WTC11 (cell line): Measurements from ENCODE around the gene COLGALT1. TPM values are rescaled to one million over a fixed set of nuclear protein-coding genes. Genes with fewer than 3 reads are reported as not detected.
"Not testable (repeated sequence)": the region's sequence is repeated elsewhere in the genome, so short reads cannot be mapped to it uniquely, and the experiment has no call there.

Experiments
- ATAC-seq: fragments of 200-7000 bp; cut with Tn5 transposase; 2 replicates; pipeline ENCODE4 v1.10.0; 2021; ENCODE audit warnings: mild to moderate bottlenecking, moderate library complexity
- CTCF ChIA-PET: fragments of 300-600 bp; sonication (Branson Sonifier 250); formaldehyde crosslinking; loops from one replicate; lab custom pipeline; 2021; ENCODE audit warnings: antibody characterized with exemption; lab: Charles Lee
- POLR2A ChIA-PET: fragments of 350-600 bp; sonication (Branson Sonifier 250); formaldehyde crosslinking; loops from one replicate; lab custom pipeline; 2021; ENCODE audit warnings: antibody characterized with exemption; lab: Charles Lee
- DNase-seq: peaks from one replicate; pipeline ENCODE4 v3.0.0; 2021; ENCODE audit warnings: low spot score
- H3K27ac Mint-ChIP-seq: 2 replicates; pipeline ENCODE4 v1.8.0; 2021; ENCODE audit warnings: mixed read lengths
- H3K27me3 Mint-ChIP-seq: 2 replicates; pipeline ENCODE4 v1.8.0; 2021; ENCODE audit warnings: low read depth, mild to moderate bottlenecking, moderate library complexity, mixed read lengths
- H3K36me3 Mint-ChIP-seq: 2 replicates; pipeline ENCODE4 v1.8.0; 2021; ENCODE audit warnings: mixed read lengths
- H3K4me1 Mint-ChIP-seq: 2 replicates; pipeline ENCODE4 v1.8.0; 2022; ENCODE audit warnings: mixed read lengths
- H3K4me3 Mint-ChIP-seq: 2 replicates; pipeline ENCODE4 v1.8.0; 2021; ENCODE audit warnings: mild to moderate bottlenecking, moderate library complexity, mixed read lengths
- H3K9me3 Mint-ChIP-seq: 2 replicates; pipeline ENCODE4 v1.8.0; 2021; ENCODE audit warnings: mixed read lengths
- ELF4 ChIP-seq: sonication (generic); formaldehyde crosslinking; IDR thresholded peaks from 2 replicates; pipeline ENCODE4 v1.8.1; 2022; ENCODE audit warnings: low read depth, mild to moderate bottlenecking, moderate library complexity, missing genetic modification reagents
- ESRRA ChIP-seq: sonication (generic); formaldehyde crosslinking; IDR thresholded peaks from 2 replicates; pipeline ENCODE4 v1.8.1; 2022; ENCODE audit warnings: mild to moderate bottlenecking, missing genetic modification reagents, borderline replicate concordance
- FOXJ3 ChIP-seq: sonication (generic); formaldehyde crosslinking; IDR thresholded peaks from 2 replicates; pipeline ENCODE4 v1.9.0; 2021; ENCODE audit warnings: missing genetic modification reagents, mild to moderate bottlenecking, borderline replicate concordance
- GABPB1 ChIP-seq: sonication (generic); formaldehyde crosslinking; IDR thresholded peaks from 2 replicates; pipeline ENCODE4 v1.8.1; 2023; ENCODE audit warnings: mild to moderate bottlenecking, missing genetic modification reagents
- MAX ChIP-seq: sonication (generic); formaldehyde crosslinking; IDR thresholded peaks from 2 replicates; pipeline ENCODE4 v1.8.0; 2022; ENCODE audit warnings: mild to moderate bottlenecking, missing genetic modification reagents
- MXD4 ChIP-seq: fragments of 250-450 bp; sonication (Bioruptor Pico); IDR thresholded peaks from 2 replicates; pipeline ENCODE4 v1.8.0; 2021; ENCODE audit warnings: mild to moderate bottlenecking, moderate library complexity, borderline replicate concordance
- NFYB ChIP-seq: sonication (generic); formaldehyde crosslinking; conservative IDR thresholded peaks from 2 replicates; pipeline ENCODE4 v1.8.0; 2022; ENCODE audit warnings: low read depth, missing genetic modification reagents
- NR1H2 ChIP-seq: sonication (generic); formaldehyde crosslinking; IDR thresholded peaks from 2 replicates; pipeline ENCODE4 v1.9.0; 2021; ENCODE audit warnings: mild to moderate bottlenecking, moderate library complexity, missing genetic modification reagents
- NR3C1 ChIP-seq: sonication (generic); formaldehyde crosslinking; conservative IDR thresholded peaks from 2 replicates; pipeline ENCODE4 v1.8.1; 2023; ENCODE audit warnings: low read depth, mild to moderate bottlenecking, missing genetic modification reagents
- PRDM15 ChIP-seq: sonication (generic); formaldehyde crosslinking; IDR thresholded peaks from 2 replicates; pipeline ENCODE4 v1.8.0; 2022; ENCODE audit warnings: missing genetic modification reagents
- RORB ChIP-seq: fragments of 250-450 bp; sonication (Bioruptor Pico); IDR thresholded peaks from 2 replicates; pipeline ENCODE4 v1.9.0; 2021; ENCODE audit warnings: mild to moderate bottlenecking
- SP1 ChIP-seq: sonication (generic); formaldehyde crosslinking; conservative IDR thresholded peaks from 2 replicates; pipeline ENCODE4 v1.8.1; 2022; ENCODE audit warnings: missing genetic modification reagents
- ZBTB21 ChIP-seq: sonication (generic); formaldehyde crosslinking; IDR thresholded peaks from 2 replicates; pipeline ENCODE4 v1.8.1; 2023; ENCODE audit warnings: mild to moderate bottlenecking, missing genetic modification reagents, borderline replicate concordance
- ZNF232 ChIP-seq: sonication (generic); formaldehyde crosslinking; IDR thresholded peaks from 2 replicates; pipeline ENCODE4 v1.8.0; 2022; ENCODE audit warnings: mild to moderate bottlenecking, missing genetic modification reagents
- ZNF281 ChIP-seq: sonication (generic); formaldehyde crosslinking; IDR thresholded peaks from 2 replicates; pipeline ENCODE4 v1.8.0; 2023; ENCODE audit warnings: mild to moderate bottlenecking, missing genetic modification reagents
- ZNF317 ChIP-seq: sonication (generic); formaldehyde crosslinking; IDR thresholded peaks from 2 replicates; pipeline ENCODE4 v1.8.1; 2023; ENCODE audit warnings: low read depth, mild to moderate bottlenecking, moderate library complexity, missing genetic modification reagents, borderline replicate concordance
- ZNF396 ChIP-seq: fragments of 250-450 bp; sonication (Bioruptor Pico); IDR thresholded peaks from 2 replicates; pipeline ENCODE4 v1.8.0; 2021; ENCODE audit warnings: mild to moderate bottlenecking, moderate library complexity, borderline replicate concordance
- ZNF423 ChIP-seq: fragments of 250-450 bp; sonication (Bioruptor Pico); IDR thresholded peaks from 2 replicates; pipeline ENCODE4 v2.1.2; 2022; ENCODE audit warnings: mild to moderate bottlenecking, moderate library complexity
- total RNA-seq: library from RNA; stranded (reverse); gene quantifications from 3 replicates; pipeline ENCODE4 v1.2.3, GENCODE V29; 2021
- TF ChIP-seq, protein P1 (sequence below): fragments of 250-450 bp; sonication (Bioruptor Pico); IDR thresholded peaks from 2 replicates; pipeline ENCODE4 v1.9.0; 2021; ENCODE audit warnings: mild to moderate bottlenecking
- TF ChIP-seq, protein P2 (sequence below): sonication (generic); formaldehyde crosslinking; IDR thresholded peaks from 2 replicates; pipeline ENCODE4 v1.8.0; 2022; ENCODE audit warnings: mild to moderate bottlenecking, missing genetic modification reagents

Gene COLGALT1
- total RNA-seq, 1 experiment from 2014 or later: 54.0 TPM

GRCh38 chr19:17567940-17568339 is 12.5 kb downstream of the COLGALT1 start (continued):
- TF ChIP-seq PRDM15 (CRISPR knock-in tag): no peak
- no peak for TF ChIP-seq ELF4
- TF ChIP-seq ZNF423: no peak
- no peak for TF ChIP-seq ZNF281 (CRISPR knock-in tag)
- no peak for TF ChIP-seq ZNF232 (CRISPR knock-in tag)
- no peak for TF ChIP-seq NFYB (CRISPR knock-in tag)
- TF ChIP-seq MAX (CRISPR knock-in tag): no peak
- TF ChIP-seq MXD4 (CRISPR knock-in tag): no peak
- no peak for TF ChIP-seq ZNF317 (CRISPR knock-in tag)
- no peak for TF ChIP-seq NR3C1 (CRISPR knock-in tag)

GRCh38 chr19:17570291-17570690 is 14.8 kb downstream of the COLGALT1 start:
- ATAC-seq, POLR2A ChIA-PET, H3K4me1 Mint-ChIP-seq, H3K27me3 Mint-ChIP-seq, H3K4me3 Mint-ChIP-seq, H3K9me3 Mint-ChIP-seq, DNase-seq, H3K27ac Mint-ChIP-seq: not testable (repeated sequence)
- H3K36me3 Mint-ChIP-seq: peaks cover 40% of the 10 kb centered on the region
- CTCF ChIA-PET: interaction anchor here (1.3 kb wide), 1 partner anchor 36 kb away, joined by 3 read pairs; no protein-coding TSS in a partner anchor

DNA sequence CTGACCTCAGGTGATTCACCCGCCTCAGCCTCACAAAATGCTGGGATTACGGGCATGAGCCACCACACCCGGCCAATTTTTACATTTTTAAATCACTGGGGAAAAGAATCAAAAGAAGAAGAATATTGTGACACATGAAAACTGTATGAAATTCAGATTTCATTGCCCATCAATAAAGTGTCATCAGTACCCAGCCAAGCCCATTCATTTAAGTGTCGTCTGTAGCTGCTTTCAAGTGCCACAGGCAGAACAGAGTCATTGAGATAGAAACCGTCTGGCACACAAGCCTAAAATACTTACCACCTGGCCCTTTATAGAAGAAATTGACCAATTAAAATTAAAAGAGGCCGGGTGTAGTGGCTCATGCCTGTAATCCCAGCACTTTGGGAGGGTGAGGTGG is 15.3 kb downstream of the COLGALT1 start:
- CTCF ChIA-PET: interaction anchor here (1.3 kb wide), 1 partner anchor 36 kb away, joined by 3 read pairs; no protein-coding TSS in a partner anchor
- H3K27me3 Mint-ChIP-seq: no peaks in the 10 kb centered on the region
- POLR2A ChIA-PET: no interaction called here
- no peak for TF ChIP-seq RORB
- TF ChIP-seq NR1H2 (CRISPR knock-in tag): no peak
- no peak for TF ChIP-seq SP1
- no peak for TF ChIP-seq ESRRA (CRISPR knock-in tag)
- TF ChIP-seq FOXJ3 (CRISPR knock-in tag): no peak
- no peak for TF ChIP-seq ZNF396
- TF ChIP-seq, protein P1, sequence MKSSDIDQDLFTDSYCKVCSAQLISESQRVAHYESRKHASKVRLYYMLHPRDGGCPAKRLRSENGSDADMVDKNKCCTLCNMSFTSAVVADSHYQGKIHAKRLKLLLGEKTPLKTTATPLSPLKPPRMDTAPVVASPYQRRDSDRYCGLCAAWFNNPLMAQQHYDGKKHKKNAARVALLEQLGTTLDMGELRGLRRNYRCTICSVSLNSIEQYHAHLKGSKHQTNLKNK (CRISPR knock-in tag): no peak
- TF ChIP-seq ZBTB21 (CRISPR knock-in tag): no peak
- no peak for TF ChIP-seq MXD4 (CRISPR knock-in tag)
- TF ChIP-seq, protein P2, sequence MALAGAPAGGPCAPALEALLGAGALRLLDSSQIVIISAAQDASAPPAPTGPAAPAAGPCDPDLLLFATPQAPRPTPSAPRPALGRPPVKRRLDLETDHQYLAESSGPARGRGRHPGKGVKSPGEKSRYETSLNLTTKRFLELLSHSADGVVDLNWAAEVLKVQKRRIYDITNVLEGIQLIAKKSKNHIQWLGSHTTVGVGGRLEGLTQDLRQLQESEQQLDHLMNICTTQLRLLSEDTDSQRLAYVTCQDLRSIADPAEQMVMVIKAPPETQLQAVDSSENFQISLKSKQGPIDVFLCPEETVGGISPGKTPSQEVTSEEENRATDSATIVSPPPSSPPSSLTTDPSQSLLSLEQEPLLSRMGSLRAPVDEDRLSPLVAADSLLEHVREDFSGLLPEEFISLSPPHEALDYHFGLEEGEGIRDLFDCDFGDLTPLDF (CRISPR knock-in tag): no peak
- TF ChIP-seq GABPB1 (CRISPR knock-in tag): no peak
- TF ChIP-seq, all 79 proteins: peak for 0
- ATAC-seq (no peak), DNase-seq (no peak)
- no peak overlapping the region for H3K27ac Mint-ChIP-seq
- peaks cover 40% of the 10 kb centered on the region for H3K36me3 Mint-ChIP-seq
- H3K4me1 Mint-ChIP-seq: no peaks in the 10 kb centered on the region
- no peaks in the 10 kb centered on the region for H3K9me3 Mint-ChIP-seq
- no peak overlapping the region for H3K4me3 Mint-ChIP-seq
